GM10847 (cell line): ENCODE results near the gene SAE1.

Experiments
- POLR2A ChIP-seq: IDR thresholded peaks from 2 replicates; pipeline ENCODE4 v1.6.1; 2011; ENCODE audit not compliant: insufficient read length; ENCODE audit errors: extremely low read depth

Gene SAE1

DNA sequence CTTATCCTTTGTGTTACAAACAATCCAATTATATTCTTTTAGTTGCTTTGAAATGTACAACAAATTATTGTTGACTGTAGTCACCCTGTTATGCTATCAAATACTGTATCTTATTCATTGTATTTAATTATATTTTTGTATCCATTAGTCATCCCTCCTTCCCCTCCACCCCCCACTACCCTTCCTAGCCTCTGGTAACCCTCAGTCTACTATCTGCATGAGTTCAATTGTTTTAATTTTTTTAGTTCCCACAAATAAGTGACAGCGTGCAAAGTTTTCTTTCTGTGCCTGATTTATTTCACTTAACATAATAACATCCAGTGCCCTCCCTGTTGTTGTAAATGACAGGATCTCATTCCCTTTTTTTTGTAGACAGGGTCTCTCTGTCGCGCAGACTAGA lies 4.5 kb downstream of the SAE1 start:
- TF ChIP-seq POLR2A, result no peak

DNA sequence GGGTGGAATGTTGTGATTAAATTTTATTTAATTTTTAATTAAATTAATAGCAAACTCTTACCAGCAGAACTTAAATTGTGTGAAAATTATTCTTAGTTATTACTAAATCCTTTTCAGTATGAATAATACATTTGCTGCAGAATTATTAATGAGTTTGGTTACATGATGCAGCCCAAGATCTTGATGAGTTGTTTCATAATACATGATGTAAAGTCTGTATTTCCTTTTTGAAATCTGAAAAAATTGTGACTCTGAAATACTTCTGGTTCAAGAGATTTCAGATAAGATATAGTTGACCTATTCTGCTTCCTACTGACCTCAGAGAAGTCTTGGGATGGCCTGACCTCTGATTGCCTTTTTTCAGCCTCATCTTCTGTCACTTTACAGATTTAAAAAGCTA lies 11.1 kb downstream of the SAE1 start:
- no peak for TF ChIP-seq POLR2A

DNA sequence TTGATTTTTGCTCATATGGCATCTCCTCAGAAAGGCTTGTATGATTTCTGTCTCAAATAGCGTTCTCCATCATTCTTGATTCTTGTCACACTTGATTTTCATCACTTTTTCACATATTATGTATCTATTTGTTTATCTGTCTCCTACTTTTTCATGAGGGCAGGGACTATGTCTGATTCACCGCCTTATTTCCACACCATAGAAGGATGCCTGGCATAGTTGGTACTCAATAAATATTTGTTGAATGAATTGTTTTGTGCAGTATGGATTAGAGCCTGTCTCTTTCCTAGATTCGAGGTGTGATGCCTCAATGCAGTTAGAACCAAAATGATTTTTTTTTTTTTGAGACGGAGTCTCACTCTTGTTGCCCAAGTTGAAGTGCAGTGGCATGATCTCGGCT lies 12.1 kb downstream of the SAE1 start:
- TF ChIP-seq POLR2A, result no peak

DNA sequence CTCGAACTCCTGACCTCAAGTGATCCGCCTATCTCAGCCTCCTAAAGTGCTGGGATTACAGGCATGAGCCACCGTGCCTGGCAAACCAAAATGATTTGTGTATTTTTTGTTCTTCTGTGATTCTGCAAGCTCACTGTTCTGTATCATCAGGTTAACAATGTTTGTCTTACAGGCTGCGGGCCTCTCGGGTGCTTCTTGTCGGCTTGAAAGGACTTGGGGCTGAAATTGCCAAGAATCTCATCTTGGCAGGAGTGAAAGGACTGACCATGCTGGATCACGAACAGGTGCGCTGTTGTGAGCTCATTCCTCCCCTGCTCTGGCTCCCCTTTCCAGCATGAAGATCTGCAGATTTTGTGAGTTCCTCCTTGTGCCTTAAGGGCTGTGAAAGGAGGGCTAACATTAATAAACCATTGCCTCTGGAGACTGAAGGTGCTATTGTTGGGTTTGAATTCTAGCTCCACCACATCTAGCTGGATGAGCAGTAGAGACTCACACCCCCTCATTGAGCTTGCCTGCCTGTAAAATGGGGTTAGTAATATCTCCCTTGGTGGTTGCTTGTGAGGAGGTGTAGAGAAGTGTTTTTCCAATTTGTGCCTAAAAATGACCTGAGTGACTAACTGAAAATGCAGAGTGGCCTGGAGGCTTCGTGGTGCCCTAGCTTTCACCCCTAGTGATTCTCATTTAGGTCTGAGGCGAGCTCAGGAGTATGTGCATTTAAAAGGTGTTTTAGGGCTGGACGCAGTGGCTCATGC lies 12.9 kb downstream of the SAE1 start:
- no peak for TF ChIP-seq POLR2A

DNA sequence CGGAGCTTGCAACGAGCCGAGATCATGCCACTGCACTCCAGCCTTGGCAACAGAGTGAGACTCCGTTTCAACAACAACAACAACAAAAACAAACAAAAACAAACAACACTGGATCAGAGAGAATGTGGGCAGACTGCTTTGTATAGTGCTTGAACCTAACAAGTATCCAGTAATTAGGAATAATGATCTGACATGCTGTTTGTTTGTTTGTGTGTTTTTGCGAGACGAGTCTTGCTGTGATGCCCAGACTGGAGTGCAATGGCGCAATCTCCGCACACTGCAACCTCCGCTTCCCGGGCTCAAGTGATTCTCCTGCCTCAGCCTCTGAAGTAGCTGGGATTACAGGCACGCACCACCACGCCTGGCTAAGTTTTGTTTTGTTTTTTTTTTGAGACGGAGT lies 14.0 kb downstream of the SAE1 start:
- no peak for TF ChIP-seq POLR2A

DNA sequence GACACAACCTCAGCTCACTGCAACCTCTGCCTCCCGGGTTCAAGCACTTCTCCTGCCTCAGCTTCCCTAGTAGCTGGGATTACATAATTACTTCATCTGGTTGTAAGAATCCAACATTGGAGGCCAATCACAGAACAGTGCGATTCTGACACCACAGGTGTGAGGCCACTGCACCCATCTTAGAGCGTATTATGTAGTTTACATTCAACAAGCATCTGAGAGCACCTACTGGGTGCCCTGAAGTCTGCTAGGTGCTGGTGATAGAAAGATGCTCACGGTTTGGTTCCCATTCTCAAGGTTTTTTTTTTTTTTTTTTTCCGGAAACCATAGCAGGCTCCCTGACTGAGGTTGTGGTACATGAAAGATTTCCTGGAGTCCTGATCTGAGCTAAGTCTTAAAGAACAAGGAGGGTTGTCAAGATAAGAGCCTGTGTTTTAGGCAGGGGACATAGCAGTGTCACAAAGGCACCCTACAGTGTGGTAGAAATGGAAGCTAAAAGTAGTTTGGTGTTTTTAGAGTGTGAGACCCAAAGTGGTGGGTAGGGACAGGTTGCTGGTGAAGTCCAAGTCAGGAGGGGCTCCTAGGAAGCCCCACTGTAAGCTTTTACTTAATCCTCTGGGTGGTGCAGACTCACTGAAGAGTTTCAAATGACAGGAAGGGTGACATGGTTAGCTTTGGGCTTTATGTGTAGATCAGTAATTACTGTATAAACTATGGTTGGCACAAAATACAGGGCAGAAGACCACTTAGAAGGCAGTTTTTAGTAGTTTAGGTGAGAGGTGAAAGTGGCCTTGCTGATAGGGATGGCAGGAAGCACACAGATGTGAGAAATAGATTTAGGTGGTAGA lies 15.2 kb downstream of the SAE1 start:
- no peak for TF ChIP-seq POLR2A

DNA sequence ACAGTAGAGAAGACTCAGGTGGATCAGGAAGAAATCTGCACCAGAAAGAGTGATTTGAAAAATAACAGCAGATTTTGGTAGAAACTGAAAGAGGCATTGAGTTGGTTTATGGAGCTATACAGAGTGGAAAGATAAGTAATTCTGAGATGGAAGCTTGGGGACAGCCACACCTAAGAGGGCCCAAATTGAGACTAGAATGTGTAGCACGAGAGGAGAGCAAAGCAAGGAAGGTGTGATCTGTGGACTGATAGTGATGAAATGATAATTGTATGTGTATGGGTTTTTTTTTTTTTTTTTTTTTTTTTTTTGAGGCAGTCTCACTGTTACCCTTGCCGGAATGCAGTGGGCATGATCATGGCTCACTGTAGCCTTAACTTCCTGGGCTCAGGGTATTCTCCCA lies 16.3 kb downstream of the SAE1 start:
- no peak for TF ChIP-seq POLR2A

DNA sequence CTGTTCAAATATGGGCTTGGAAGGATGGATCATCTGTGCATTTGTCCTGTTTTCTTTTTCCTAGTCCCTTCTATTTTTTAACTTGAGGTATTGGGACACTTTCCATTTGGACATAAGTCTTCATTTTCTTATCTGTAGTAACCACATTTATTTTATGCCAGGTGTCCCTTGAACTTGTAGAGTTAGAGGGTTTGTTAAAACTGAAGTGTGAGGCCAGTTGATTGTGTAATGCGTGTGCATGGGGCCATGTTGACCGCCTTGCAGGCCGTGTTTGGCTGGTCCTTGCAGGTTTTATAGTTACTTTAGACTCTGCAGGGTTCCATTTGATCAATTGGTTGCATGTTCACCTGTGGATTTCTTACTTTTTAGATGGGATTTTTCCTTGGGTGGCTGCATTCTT lies 21.0 kb downstream of the SAE1 start:
- no peak for TF ChIP-seq POLR2A

DNA sequence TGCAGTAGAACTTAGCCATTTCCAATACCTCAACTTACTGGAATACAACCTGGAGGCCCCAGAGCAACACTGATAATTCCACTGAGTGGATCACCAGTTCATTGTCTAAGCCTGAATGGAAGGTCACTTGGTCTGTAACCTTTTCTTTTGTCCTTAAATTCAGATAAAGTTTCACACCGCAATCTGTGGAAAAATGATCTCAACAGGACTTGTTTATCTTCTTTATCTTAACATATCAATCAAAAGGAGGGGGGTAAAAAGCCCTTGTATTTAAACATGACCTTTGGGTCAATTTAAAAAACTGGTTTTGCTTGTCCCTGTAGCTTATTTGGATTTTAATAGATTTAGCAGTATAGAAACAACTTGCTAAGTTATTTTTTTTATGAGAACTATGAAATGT lies 21.6 kb downstream of the SAE1 start:
- TF ChIP-seq POLR2A, result no peak

DNA sequence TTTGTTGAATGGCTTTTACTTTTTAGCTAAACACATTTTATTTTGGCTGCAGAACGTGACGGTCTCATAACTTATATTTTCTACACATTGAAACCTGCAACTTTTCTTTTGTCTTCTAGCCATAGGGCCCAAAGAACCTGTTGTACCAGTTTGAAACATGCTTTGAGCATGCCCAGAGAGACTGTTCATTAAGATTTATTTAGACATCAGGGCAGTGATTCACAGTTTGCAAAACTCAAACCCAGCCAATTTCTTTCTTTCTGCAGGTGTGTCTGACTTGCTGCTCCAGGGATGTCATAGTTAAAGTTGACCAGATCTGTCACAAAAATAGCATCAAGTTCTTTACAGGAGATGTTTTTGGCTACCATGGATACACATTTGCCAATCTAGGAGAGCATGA lies 22.0 kb downstream of the SAE1 start:
- TF ChIP-seq POLR2A, result no peak

DNA sequence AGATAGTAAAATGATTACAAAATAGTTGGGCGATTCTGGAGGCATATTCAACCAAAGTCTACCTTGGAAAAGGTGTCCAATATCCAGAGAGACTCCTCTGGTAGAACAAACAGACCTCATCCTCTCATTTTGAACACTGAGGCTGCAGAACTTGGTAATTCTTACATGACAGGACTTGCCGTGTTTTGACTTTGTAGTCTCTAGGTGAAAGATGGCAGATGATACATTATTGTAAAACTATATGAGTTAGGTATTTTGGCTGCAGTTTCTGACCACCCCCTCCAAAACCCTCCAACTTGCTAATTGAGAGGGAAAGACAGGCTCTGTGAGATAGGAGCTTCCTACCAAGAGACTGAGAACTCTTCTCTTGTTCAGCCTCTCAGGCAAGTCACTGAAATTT lies 22.6 kb downstream of the SAE1 start:
- no peak for TF ChIP-seq POLR2A

DNA sequence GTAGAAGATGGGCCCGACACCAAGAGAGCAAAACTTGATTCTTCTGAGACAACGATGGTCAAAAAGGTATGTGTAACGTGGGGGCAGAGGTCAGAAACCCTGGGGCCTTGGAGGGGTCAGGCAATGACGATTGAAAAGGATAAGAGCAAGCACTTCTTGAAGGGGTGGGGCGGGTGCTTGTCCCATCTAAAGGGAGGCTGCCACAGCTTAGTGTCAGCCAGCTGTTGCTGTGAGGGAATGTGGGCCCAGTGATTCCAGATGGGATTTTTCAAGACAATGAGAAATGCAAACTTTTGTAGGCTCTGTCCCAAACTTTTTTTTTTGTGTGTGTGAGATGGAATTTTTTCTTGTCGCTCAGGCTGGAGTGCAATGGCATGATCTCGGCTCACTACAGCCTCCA lies 24.5 kb downstream of the SAE1 start:
- no peak for TF ChIP-seq POLR2A

DNA sequence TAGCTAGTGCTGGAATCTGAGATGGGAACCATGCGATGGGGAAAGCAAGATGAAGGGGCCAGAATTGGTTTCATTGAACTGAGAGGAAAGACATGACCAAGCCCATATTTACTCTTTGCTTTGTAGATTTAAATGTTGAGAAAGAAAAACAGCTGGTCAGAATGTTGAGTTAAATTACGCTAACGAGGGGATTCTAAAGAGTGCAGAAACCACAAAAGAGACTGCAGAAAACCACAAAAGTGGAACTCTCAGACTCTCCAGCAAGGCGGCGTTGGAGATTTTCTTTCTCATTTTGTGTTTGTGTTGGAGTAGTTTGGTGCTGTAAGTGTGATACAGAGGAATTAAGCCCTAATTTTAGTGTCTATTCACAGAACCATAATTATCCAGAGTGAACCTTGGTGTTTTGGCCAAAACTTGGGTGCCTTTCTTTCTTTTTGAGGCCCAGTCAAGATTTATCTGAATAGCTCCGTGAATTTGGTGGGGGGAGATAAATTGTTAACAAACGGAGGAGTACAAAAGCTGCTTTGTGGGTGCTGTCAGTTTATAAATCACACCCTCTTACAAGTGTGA lies 26.3 kb downstream of the SAE1 start:
- TF ChIP-seq POLR2A, result no peak

DNA sequence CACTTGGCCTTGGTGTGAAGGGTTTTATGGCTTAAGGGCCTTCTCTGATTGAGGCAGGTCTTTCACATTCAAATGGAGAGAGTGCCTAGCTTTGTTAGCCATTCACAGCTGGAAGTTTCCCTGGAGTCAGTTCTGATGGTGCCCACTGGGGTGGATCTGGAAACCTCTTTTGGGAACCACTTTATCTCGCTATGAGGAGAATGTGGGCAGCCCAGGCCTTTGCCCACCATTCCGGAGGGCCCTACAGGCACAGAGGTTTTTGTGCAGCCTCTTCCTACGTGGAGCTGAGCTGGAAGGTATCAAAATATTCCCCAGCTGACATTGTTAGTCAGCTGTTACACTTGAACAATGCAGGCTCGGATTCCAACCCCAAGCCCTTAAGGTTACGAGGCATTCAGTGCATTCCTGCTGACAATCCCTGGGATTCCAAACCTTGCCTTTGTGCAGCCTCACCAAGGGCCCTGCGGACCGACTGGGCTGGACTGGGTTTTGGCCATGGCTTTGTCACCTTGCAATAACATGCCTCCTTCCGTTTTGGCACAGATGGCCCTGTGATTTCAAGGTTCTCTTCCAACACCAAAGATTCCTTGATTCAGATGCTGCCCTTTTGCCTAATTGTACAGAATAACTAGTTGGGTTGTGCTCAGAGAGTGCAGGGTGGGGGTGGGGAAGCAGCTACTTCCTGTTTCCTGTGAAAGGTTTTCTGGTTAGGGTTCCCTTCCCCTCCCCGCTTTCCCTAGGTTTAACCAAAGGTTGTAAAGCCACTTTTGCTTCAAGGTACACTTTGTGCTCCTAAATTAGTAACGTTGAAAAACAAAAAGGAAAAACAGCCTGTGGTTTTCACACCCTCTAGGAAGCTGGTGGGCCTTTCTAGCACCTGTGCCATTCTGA lies 27.0 kb downstream of the SAE1 start:
- no peak for TF ChIP-seq POLR2A

DNA sequence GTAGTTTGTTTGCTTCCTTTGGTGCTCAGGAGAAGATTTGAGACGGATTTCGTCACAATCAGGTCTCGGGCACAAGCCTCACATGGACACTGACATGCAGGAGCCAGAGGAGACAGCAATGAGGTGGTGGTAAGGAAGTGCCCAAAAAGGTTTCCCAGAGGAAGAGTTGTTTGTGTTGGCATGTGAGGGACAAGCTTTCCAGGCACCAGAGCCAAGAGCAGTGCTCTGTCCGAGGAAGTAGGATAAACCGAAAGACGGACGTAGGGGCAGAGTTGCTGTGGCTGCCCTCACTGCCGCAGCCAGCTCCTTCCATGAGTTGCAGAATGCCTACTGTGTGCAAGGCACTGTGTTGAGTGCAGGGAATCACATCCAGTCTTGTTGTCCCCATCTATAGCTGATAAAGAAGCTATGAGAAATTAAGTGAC lies 27.7 kb downstream of the SAE1 start:
- TF ChIP-seq POLR2A, result no peak
